Uterus (tissue), 2 donors: ENCODE data around the gene JAML.

Experiments used
- CTCF ChIP-seq, 4 experiments: fragments of 200-600 bp in 2 of 4; fragments of 450-650 bp in 2 of 4; sonication (generic) in 2 of 4; IDR thresholded peaks; one replicate each; pipeline ENCODE4 v1.5.1; 2016 to 2019; ENCODE audit warnings: antibody characterized with exemption in 4 of 4, mild to moderate bottlenecking in 2 of 4, moderate library complexity in 1 of 4
- POLR2A ChIP-seq, 2 donors: fragments of 450-650 bp; IDR thresholded peaks; one replicate each; pipeline ENCODE4 v1.6.1; 2016; ENCODE audit warnings: antibody characterized with exemption in 2 of 2, mild to moderate bottlenecking in 1 of 2, moderate library complexity in 1 of 2

DNA sequence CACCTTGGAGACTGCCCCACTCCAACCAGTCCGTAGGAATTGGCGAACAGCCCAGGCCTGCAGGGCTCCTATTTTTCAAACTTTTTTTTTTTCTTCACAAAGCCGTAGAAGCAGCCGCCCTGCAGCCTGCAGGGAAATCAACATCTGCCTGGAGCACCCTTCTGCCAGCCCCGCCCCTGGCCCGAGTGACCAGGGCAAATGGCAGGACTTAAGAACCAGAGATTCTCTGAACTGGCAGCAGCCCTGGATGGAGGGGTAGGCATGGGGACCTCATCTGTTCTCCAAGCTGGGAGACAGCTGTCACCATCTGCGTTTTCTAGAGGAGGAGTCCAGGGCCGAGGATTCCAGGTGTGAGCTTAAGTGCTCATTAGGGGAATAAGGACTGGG, 53.9 kb downstream of the JAML start:
- TF ChIP-seq CTCF (IDR thresholded peaks at IDR 0.05) (no peak), POLR2A (IDR thresholded peaks at IDR 0.05) (no peak)
